ENCODE results near the gene ZFP62. TPM values are rescaled to one million over a fixed set of nuclear protein-coding genes. Genes with fewer than 3 reads are reported as not detected.
"Not testable (repeated sequence)": the region's sequence is repeated elsewhere in the genome, so short reads cannot be mapped to it uniquely, and the experiment has no call there.

ZFP62 gene
- total RNA-seq, 1 donor from 2014 or later: 14.7 TPM

DNA sequence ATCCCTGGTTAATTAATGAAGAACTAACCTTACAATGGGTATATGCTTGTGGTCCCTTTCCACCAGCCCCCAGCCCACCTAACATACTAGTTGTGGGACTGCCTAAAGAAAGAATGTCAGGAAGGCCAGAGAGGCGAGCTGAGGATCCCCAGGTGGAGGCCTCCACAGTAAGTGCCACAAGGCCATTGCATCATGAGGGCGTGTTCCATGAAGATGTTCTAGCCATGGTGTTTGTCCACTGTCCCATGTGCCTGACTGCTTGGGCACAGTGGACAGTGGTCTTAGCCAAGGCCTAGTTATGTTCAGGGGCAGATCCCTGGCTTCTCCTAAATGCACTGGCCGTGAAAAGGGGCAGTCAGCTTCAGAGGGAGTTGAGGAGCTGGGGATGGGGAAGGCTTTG is 21.1 kb downstream of the ZFP62 start:
- ATAC-seq (no peak), DNase-seq (ENCODE audit: missing footprints) (no peak)
- intact Hi-C loops (cut with DNase I): no loop called here

DNA sequence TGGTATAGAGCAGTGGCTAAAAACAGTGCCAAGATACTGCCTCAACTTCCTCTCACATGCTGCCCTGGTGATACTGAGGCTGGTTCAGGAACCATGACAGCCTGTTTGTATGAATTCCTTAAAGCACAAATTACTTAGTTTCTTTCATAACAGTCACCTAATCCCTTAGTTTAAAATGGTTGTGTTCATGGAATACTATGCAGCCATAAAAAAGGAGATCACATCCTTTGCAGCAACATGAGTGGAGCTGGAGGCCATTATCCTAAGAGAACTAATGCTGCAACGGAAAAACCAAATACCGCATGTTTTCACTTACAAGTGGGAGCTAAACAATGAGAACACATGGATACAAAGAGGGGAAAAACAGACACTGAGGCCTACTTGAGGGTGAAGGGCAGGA is 21.8 kb downstream of the ZFP62 start:
- DNase-seq (ENCODE audit: missing footprints): no peak
- no peak for ATAC-seq
- intact Hi-C loops (cut with DNase I): no loop called here

DNA sequence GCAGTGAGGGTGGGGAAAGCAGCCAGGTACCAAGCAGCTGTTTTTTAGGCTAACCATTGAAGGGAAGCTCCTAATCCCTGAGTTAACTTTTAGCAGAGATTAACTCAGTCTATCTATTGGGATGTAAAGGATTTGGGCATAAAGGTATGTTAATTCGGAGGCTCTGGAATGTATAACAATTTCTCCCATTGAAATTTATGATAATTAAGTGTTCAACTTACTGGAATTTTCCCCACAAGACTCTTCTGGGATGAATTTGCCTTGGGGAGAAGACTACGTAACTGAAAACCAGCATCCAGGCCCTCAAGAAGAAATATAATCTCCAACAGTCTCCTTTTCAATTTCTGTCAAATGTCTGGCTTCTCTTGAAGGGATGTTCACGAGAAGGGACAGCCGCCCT is 23.6 kb downstream of the ZFP62 start:
- intact Hi-C loops (cut with DNase I): no loop called here

DNA sequence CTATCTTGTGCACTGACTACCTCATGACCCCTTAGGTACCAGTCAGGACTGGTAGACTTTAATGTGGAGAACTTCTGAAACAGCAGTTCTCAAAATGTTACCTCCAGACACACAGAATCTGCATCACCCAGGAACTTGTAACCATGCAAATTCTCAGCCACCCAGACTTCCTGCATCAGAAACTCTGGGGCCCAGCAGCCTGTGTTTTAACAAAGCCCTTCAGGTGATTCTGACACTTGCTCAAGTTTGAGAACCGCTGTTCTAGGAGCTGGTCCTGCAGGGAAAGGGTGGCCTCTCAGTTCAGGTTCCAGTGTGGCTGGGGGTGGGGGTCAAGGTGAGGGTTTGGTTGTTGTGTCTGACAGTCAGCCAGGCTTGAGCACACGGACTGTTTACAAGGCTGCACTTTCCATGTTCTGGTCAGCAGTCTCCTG is 28.4 kb downstream of the ZFP62 start:
- DNase-seq (ENCODE audit: missing footprints) (no peak), ATAC-seq (no peak)
- intact Hi-C loops (cut with DNase I): no loop called here

More for the DNA sequence above, 23.6 kb downstream of the ZFP62 start:
- DNase-seq (ENCODE audit: missing footprints) (no peak), ATAC-seq (no peak)

DNA sequence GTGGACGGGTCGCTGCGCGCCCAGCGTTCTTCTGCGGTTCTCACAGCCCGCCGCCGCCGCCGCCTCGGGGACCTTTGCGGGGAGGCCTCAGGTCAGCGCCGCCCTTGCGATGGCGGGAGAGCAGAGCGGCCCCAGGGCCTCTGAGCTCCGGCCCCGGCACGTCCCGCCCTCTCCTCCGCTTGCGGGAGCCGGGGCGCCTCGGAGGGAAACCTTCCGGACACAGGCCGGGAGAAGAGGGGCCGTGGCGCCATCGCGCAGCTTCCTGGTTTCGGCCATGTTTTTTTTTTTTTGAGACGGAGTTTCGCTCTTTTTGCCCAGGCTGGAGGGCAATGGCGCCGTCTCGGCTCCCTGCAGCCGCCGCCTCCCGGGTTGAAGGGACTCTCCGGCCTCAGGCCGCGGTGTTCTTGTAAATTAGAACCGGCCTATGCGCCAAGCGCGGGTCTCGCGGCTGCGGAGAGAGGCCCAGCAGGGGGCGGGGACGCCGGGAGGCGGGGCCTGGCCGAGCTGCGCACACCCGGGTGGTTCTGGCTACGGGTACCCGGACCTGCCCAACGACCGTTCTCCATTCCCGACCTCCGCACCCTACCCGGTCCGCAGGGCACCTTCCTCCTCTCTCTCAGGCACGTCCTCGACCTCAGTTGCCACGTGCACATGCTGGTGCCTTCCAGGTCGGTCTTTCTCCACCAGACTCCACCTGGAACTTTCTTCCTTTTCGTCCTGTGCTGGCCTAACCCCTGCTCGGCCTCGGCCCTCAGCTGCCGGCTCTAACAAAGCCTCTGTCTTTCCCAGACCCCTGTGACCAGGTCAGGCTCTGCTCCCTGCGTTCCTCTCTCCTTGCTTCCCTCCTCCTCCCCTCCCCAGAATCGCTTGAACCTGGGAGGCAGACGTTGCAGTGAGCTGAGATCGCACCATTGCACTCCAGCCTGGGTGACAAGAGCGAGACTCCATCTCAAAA is 29.7 kb downstream of the ZFP62 start:
- DNase-seq (ENCODE audit: missing footprints): peak; percentile 96
- peak; percentile 99 for ATAC-seq
- intact Hi-C loops (cut with DNase I): loop anchor here (1.0 to 2.0 kb wide), 2 partner anchors 21 to 29 kb away; no protein-coding TSS in a partner anchor

DNA sequence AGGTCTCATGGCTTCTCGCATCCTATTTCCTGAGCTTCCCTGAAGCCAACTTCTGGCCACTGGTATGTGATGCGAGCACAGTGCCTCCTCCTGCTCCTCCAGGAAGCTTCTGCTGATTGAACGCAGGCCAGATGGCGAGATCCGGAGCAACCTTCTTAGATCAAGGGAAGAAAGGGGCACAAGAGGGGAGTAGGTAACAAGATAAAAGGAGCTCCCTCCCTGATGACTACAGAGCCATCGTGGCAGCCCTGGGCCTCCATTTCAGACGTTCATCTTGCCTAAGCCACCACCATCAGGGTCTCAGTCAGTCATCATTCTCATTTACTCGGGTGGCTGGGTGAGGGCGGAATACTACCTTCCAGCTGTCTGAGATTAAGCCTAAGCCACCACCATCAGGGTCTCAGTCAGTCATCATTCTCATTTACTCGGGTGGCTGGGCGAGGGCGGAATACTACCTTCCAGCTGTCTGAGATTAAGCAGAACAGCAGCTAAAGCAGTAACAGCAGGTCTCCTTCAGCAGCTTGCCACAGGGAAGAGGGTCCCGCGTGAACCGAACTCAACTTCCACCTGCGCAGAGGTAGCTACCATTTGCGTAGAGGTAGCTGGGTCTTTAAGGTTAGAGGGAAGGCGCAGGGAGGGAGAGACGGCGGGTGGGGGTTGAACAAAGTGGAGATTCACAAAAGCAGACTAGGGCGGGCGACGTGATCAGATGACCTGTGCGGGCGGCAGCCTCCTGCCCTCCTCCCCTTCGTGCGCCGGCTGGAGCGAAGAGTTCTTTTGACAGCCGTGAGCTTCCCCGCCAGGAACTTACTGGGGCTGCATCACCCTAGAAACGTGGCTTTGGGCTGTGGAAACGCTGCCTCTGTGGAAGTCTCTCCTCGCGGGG is 30.6 kb downstream of the ZFP62 start:
- peak; percentile 70 for ATAC-seq
- peak; percentile 86 for DNase-seq (ENCODE audit: missing footprints)
- intact Hi-C loops (cut with DNase I): loop anchor here (1.0 to 2.0 kb wide), 2 partner anchors 20 to 30 kb away; no protein-coding TSS in a partner anchor

DNA sequence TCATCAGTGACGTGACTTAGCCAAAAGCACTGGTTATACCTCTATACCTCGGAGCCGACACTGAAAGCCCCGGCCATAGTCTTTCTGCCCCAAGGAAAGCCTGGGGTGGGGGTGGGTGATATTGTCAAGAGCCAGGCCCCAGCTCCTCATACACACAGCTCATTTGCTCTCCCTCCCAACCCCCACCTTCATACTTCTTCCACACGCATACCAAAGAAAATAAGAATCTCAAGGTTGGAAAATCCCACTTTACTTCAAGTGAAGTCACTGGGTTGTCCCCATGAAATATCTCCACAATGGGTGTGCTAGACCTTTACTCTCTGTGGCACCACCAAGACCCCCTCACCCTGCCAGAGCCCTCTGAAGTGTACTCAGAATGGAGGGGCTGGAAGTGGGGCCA is 31.4 kb downstream of the ZFP62 start:
- DNase-seq (ENCODE audit: missing footprints) (no peak), ATAC-seq (no peak)
- intact Hi-C loops (cut with DNase I): loop anchor here (2.0 kb wide), 1 partner anchor 19 kb away; no protein-coding TSS in a partner anchor

DNA sequence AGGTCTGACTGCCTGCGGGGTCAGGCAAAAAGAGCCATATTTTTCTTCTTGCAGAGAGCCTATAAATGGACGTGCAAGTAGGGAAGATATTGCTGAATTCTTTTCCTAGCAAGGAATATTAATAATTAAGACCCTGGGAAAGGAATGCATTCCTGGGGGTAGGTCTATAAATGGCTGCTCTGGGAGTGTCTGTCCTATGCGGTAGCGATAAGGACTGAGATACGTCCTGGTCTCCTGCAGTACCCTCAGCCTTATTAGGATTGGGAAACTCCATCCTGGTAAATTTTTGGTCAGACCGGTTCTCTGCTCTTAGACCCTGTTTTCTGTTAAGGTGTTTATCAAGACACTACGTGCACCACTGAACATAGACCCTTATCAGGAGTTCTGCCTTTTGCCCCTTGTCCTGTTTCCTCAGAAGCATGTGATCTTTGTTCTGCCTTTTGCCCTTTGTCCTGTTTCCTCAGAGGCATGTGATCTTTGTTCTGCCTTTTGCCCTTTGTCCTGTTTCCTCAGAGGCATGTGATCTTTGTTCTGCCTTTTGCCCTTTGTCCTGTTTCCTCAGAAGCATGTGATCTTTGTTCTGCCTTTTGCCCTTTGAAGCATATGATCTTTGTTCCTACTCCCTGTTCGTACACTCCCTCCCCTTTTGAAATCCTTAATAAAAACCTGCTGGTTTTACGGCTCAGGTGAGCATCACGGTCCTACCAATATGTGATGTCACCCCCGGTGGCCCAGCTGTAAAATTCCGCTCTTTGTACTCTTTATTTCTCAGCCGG is 32.1 kb downstream of the ZFP62 start:
- DNase-seq (ENCODE audit: missing footprints); intact Hi-C loops (cut with DNase I); ATAC-seq: not testable (repeated sequence)

DNA sequence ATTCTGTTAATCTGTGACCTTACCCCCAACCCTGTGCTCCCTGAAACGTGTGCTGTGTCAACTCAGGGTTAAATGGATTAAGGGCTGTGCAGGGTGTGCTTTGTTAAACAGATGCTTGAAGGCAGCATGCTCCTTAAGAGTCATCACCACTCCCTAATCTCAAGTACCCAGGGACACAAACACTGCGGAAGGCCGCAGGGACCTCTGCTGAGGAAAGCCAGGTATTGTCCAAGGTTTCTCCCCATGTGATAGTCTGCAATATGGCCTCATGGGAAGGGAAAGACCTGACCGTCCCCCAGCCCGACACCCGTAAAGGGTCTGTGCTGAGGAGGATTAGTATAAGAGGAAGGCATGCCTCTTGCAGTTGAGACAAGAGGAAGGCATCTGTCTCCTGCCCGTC is 33.7 kb downstream of the ZFP62 start:
- intact Hi-C loops (cut with DNase I); ATAC-seq; DNase-seq (ENCODE audit: missing footprints): not testable (repeated sequence)

DNA sequence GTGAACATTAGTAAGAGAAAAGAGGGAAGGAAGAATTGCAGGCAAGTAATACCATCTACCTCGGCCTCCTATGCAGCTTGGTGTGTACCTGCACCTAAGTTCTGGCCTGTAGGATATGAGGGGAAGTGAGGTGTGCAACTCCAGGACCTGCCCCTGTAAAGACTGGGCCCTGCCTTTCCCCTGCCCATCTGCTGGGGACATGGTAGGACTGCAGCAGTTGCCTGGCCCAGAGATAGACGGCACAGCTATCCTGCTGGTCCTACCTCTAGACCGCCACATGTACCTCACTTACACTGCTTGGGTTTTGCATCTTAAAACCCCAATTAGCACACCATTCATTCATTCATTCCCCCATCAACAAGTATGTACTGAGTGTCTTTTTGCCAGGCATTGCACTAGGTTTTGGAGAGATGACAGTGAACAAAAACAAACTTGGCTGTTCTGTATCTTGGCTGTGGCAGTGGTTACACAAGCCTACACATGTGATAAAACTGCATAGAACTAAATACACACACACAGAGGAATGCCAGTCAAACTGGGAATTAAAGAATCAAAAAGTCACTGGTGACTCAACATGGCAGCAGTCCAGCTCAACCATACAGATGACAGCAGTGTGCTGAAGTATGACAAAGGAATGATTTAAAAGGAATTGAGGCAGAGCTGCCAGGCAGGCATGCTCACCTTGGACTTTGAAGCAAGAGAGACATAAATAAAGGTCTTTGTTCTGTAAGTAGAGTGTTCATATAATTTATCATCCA is 35.1 kb downstream of the ZFP62 start:
- intact Hi-C loops (cut with DNase I): no loop called here
- no peak for DNase-seq (ENCODE audit: missing footprints)
- peak; percentile 47 for ATAC-seq

DNA sequence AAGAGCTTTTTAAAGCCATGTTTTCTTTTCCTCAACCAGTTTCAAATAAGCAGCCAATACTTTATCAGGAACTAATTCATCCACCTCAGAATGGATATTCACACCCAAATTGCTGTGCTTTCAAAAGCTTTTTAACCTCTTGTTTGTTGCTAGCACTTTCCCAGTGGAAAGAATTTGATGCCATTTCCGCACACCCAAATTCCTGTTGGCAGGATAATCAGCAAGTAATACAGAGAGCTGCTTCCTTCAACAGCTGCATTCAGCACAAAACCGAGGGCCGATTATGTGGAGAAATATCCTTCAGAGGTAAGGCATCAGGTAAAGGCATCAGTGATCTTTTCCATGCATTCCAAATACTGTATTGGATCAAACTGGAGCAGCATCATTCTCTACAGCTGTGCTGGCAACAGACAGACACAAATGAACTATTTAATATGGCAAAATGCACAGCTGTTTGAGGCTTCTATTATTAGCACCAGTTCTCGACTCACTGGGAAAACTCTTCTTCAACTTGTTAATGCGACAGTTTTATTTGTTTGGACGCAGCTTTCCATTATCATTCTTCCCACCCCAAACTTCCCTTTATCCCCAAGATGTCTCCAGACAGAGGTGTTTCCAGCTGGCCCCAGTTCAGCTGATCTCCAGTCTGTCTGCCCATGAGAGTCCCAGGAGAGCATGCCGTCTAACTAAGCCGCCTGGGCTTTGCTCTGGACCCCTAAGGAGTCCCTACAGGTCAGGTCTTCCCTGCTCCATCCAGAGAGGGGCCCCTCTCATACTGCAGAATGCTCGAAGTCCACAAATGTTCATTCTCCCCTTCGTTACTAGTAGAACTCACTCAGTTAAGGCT is 36.2 kb downstream of the ZFP62 start:
- intact Hi-C loops (cut with DNase I): no loop called here
- DNase-seq (ENCODE audit: missing footprints): no peak
- ATAC-seq: no peak

DNA sequence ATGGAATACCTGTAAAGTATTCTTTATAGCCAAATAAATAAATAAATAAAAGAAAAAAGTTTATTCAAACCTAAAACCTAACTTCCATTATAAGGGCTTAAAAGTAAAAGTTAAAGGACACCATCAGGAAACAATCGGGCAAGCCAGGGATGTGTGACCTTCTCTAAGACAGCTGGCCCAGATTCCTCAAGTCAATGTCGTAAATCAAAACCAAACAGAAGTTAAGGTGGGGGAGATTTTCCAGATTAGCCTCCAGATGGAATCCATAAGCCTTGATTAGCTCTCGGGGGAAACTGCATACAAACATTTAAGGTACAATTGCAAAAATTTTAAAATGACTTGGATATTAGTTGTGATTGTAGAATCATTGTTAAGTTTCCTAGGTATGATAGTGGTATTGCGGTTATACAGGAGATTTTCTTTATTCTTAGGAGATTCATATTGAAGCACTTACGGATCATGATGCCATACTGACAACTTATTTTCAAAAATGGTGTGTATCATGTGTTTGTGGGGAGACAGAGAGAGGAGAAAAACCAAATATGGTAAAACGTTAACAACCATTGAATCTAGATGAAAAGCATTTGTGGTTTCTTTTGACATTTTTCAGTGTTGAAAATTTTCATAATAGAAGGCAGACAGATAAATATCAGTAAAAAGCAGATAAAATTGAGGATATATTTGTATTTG is 37.0 kb downstream of the ZFP62 start:
- intact Hi-C loops (cut with DNase I): no loop called here
- DNase-seq (ENCODE audit: missing footprints): no peak
- no peak for ATAC-seq

DNA sequence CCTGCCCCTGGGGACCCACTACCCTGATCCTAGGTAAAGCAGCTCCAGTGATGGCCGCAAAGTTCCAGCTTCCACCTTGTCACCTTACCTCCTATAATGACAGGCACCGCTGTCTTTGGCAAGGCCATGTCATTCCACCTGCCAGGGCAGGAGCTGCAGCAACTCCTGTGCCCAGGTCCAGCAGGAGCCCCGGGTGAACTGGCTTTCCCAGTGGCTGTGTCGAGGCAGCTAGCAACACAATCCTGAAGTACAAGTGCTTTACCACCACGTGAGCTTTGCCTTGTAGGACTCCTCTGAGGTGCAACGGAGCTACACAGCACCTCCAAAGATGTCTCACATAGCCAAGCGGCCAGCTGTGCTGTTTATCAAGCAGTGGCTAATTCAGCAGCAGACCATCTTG is 37.7 kb downstream of the ZFP62 start:
- intact Hi-C loops (cut with DNase I): no loop called here
- DNase-seq (ENCODE audit: missing footprints) (no peak), ATAC-seq (no peak)

DNA sequence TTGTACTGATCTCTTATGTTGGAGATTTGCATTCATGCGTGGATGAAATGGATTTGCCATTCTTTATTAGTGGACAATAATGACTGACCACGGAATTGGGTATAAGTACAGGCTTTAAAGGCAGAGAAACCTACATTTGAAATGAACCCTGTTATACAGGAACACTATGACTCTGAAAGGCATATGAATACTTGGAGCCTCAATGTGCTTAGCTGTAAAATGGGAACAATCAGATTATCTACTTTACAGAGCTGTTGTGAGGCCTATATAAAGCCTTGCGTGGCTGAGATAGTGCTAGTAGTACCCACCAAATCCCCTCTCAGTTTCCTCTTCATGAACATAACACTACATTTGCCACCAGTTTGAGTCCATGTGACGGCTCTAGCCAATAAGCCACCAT is 39.5 kb downstream of the ZFP62 start:
- ATAC-seq (no peak), DNase-seq (ENCODE audit: missing footprints) (no peak)
- intact Hi-C loops (cut with DNase I): no loop called here

DNA sequence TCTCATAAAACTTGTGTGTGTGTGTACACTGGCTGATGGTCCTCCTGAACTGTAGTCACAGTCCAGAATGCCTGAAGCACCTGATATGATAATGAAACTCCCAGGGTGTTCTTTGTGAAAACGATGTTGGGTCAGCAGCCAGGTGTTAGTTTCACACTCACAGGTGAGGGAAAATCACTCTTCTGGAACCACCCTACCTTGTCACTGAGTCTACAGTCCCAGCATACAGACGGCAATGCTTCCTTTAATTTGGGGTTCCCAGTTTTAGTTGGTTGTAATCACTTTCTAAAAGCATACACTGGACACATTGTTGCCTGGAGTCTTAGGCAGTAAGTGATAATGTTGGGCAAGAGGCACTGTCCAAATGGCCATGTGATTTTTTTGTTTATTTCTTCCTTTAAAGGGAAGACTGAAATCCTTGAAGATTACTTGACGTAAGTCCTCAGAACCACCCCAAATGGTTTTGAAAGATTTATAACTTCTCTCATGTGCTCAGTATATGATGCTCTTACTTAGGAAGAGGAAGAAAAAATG is 40.2 kb downstream of the ZFP62 start:
- intact Hi-C loops (cut with DNase I): no loop called here
- no peak for DNase-seq (ENCODE audit: missing footprints)
- ATAC-seq: peak; percentile 68

DNA sequence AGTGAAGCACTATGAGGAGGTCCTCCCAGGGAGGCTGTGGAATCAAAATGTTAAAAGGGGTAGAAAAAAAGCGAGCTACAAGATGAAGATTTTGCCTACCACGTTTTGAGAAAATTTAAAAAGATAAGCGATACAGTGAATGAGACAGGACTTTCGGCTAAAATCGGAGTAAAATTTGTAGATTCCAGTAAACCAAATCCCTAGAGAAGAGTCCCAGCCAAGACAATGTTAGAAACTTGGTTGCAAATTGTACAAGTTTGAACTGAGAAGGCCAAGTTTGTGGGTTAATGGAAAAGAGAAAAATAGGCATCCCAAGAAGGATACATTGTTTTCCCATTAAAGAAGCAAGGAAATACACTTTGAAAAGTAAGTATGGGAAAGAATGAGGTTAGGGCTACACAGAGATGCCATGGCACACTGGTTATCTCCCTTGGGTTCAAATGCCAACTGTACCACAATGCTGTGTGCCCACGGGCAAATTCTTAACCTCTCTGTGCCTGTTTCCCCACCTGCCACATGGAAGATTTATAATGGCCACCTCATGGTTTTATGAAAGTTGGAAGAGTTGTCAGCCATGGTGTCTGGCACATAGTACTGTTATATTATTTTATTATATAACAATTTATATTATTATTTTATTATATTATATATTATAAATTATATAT is 42.3 kb downstream of the ZFP62 start:
- DNase-seq (ENCODE audit: missing footprints) (no peak), ATAC-seq (no peak)
- intact Hi-C loops (cut with DNase I): no loop called here
